Measurements from ENCODE around the gene PLEKHG4.

The PLEKHG4 gene

DNA sequence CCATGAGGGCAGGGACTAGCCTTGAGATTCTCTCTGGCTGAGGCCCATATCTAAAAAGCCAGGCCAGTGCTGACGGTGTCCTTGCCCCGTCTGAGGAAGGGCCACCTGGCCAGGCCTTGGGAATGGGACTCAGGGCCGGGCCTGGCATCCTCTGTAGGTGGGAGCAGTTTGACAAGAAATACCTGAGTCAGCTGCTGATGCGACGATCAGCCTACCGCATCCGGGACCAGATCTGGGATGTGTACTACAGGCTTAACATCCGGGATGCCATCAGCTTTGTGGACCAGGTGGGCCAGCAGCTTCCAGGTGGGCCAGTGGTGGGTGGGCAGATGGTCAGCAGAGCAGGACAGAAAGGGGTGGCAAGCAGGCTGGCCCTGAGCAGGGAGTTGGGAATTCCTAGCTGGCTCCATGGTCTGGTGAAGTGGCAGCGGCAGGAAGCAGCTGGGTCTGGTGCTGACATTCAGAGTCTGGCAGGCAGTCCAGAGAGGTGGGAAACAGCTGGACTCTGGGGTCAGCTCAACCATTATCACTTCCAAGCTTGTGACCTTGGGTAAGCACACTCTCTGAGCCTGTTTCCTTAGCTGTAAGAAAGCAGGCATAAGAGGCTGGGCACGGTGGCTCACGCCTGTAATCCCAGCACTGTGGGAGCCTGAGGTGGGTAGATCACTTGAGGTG is 21.0 kb upstream of the PLEKHG4 start:
- H3K4me3 ChIP-seq (ENCODE audit: low read depth, low read length): no peak overlapping the region
- TF ChIP-seq, protein P1, sequence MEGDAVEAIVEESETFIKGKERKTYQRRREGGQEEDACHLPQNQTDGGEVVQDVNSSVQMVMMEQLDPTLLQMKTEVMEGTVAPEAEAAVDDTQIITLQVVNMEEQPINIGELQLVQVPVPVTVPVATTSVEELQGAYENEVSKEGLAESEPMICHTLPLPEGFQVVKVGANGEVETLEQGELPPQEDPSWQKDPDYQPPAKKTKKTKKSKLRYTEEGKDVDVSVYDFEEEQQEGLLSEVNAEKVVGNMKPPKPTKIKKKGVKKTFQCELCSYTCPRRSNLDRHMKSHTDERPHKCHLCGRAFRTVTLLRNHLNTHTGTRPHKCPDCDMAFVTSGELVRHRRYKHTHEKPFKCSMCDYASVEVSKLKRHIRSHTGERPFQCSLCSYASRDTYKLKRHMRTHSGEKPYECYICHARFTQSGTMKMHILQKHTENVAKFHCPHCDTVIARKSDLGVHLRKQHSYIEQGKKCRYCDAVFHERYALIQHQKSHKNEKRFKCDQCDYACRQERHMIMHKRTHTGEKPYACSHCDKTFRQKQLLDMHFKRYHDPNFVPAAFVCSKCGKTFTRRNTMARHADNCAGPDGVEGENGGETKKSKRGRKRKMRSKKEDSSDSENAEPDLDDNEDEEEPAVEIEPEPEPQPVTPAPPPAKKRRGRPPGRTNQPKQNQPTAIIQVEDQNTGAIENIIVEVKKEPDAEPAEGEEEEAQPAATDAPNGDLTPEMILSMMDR (IDR thresholded peaks at IDR 0.05; ENCODE audit: low read depth, low read length): no peak

DNA sequence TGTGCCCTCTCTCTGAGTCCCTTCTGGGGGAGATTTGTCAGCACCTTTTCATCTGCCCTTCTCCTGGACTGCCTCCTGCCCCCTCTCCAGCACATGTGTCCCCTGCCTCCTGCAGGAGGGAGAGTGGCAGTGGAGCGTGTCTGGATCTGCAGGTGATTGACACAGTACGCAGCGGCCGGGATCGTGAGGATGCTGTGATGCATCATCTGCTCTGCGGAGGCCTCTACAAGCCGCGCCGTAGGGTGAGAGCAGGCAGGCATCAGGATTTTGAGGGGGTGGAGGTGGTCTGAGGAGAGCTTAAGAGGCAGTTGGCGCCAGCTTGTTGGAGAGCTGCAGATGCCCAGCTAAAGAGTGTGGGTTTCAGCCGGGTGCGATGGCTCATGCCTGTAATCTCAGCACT is 19.6 kb upstream of the PLEKHG4 start:
- TF ChIP-seq, protein P1 (IDR thresholded peaks at IDR 0.05; ENCODE audit: low read depth, low read length): no peak
- H3K4me3 ChIP-seq (ENCODE audit: low read depth, low read length): no peak overlapping the region

DNA sequence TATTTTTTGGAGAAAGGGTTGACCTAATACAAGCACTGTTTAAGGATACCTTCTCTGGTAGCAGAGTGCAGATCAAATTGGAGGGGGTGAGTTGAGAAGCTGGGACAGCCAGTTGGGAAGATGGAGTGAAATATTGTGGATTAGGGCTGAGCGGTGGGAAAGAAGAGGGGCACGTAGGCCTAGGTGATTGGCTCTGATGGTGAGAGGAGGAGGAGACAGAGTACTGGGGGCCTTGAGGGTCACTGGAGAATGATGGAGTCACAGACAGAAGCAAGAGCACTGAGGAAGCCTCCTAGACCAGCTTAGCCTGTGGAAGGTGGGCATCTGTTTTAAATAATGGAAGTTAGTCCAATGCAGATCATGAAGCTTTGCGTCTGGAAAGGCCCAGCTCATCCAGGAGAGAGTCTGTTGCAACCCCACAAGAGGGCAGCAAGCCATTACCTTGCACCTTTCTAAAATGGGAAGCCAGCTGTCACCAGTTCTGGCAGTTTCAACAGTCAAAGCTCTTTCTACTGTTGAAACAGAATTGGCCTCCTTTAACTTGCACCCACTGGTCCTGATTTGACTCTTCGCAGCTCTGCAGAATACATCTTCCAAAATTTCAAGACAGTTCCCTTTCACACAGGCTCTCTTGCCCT is 18.8 kb upstream of the PLEKHG4 start:
- TF ChIP-seq, protein P1 (IDR thresholded peaks at IDR 0.05; ENCODE audit: low read depth, low read length): peak; percentile 72
- H3K4me3 ChIP-seq (ENCODE audit: low read depth, low read length): no peak overlapping the region

DNA sequence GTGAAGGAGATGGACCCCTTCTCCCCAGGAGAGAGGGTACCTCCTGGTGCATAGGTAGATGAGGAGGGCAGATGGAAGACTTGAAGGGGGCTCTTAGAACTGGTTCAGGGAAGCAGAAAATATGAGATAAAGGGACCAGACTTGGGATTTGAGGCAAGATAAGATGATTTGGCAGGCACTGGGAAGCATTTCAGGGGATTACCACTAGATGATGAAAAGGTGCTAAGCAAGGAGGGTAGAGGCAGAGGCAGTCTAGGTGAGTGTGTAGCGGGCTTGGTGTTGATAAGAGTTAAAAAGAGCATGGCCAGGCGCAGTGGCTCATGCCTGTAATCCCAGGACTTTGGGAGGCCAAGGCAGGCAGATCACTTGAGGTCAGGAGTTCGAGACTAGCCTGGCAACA is 16.1 kb upstream of the PLEKHG4 start:
- no peak overlapping the region for H3K4me3 ChIP-seq (ENCODE audit: low read depth, low read length)
- TF ChIP-seq, protein P1 (IDR thresholded peaks at IDR 0.05; ENCODE audit: low read depth, low read length): no peak

DNA sequence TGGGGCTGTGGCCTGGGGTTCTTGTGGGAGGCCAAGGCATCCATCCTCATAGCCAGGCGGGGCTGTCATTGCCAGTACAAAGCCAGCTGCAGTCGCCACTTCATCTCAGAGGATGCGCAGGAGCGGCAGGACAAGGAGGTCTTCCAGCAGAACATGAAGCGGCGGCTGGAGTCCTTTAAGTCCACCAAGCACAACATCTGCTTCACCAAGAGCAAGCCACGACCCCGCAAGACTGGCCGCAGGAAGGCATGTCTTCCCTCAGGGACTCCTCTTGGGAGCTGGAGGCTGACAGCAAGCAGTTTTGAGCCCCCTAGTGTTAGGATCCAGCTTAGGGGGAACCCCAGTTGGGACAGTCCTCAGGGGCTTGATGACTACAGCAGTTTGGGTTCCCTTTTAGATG is 15.1 kb upstream of the PLEKHG4 start:
- TF ChIP-seq, protein P1 (IDR thresholded peaks at IDR 0.05; ENCODE audit: low read depth, low read length): no peak
- no peak overlapping the region for H3K4me3 ChIP-seq (ENCODE audit: low read depth, low read length)

DNA sequence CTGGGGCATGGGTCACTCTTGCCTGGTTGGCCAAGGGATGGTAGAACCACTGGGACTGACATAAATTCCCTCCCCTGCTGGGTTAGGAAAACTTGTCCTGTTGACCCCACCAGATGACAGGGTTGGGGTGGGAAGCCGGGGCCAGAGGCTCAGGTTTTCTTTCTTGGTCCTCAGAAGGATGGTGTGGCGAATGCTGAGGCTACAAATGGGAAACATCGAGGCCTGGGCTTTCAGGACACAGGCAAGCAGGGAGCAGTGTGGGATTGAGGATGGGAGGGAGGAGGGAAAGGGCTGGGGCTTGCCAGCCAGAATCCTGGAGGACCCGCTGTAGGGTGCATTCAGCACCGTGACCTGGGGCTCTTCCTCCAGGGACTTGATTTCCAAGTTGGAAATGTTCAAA is 14.5 kb upstream of the PLEKHG4 start:
- TF ChIP-seq, protein P1 (IDR thresholded peaks at IDR 0.05; ENCODE audit: low read depth, low read length): no peak
- H3K4me3 ChIP-seq (ENCODE audit: low read depth, low read length): no peak overlapping the region

DNA sequence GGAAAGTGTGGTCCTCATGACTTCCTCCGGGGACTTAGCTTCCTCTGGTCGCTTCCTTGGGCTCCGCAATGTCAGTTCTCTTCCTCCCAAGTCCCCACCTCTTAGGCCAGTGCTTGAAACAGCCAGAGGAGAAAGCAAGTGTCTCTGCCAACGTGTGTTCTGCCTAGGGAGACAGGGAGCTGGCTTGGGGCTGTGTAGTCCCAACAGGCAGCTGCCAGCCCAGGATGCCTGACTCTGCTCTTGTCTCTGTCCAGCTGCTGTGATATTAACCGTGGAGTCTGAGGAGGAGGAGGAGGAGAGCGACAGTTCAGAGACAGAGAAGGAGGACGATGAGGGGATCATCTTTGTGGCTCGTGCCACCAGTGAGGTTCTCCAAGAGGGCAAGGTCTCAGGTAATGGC is 13.5 kb upstream of the PLEKHG4 start:
- H3K4me3 ChIP-seq (ENCODE audit: low read depth, low read length): no peak overlapping the region
- TF ChIP-seq, protein P1 (IDR thresholded peaks at IDR 0.05; ENCODE audit: low read depth, low read length): no peak
